Measurements from ENCODE around the gene KRT6B. TPM values are rescaled to one million over a fixed set of nuclear protein-coding genes. Genes with fewer than 3 reads are reported as not detected.
"Not testable (repeated sequence)": the region's sequence is repeated elsewhere in the genome, so short reads cannot be mapped to it uniquely, and the experiment has no call there.

Gene KRT6B
- polyA plus RNA-seq, result under 1 TPM in 2 of 3 donors, not detected in 1; 0.05 to 0.85 TPM

GRCh38 chr12:52452101-52452500, at the start of gene KRT6B:
KRT6B (minus strand) TSS chr12:52452146; CDS start chr12:52452078, 68 bp downstream.
- H3K27ac ChIP-seq (ENCODE audit: low read depth, low read length), result no peak within 1 kb of the TSS
- WGBS, 3 donors, result 81 to 93% (median 91%) methylated on average over 6 of the region's 6 CpGs

DNA sequence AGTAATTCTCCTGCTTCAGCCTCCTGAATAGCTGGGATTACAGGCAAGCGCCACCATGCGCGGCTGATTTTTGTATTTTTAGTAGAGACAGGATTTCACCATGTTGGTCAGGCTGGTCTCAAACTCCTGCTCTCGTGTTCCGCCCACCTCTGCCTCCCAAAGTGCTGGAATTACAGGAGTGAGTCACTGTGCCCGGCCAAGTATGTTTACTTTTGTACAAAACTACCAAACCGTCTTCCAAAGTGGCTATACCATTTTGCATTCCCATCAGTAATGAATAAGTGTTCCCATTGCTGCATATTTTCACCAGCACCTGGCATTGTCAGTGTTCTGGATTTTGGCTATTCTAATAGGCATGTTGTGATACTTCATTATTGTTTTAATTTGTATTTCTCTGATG, 49.5 kb upstream of the KRT6B start:
- H3K27ac ChIP-seq (ENCODE audit: low read depth, low read length), result no peak overlapping the region
- WGBS, 3 donors, result 83 to 90% (median 89%) methylated on average over 7 of the region's 7 CpGs

DNA sequence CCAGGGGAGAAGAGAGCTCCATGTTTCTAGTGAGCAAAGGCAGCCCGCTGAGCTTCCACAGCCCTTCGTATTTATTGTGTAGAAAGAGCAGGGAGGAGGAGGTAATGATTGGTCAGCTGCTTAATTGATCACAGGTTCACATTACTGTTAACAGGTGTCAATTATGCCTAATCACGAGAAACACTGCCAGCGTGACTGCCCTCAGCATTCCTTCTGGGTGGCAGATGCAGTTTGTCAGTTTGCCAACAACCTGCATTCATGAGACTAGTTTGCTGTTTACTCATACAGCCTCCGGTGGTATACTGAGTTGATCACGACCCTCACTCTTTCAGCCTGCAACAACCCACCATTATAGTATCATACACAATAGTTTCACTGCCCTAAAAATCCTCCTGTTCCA, 48.6 kb upstream of the KRT6B start:
- not testable (repeated sequence) for H3K27ac ChIP-seq (ENCODE audit: low read depth, low read length)
- WGBS, 3 donors, result 56 to 86% (median 85%) methylated on average over 6 of the region's 6 CpGs

GRCh38 chr12:52499806-52500560, 48.0 kb upstream of the KRT6B start:
- WGBS, 3 donors, result 82 to 84% (median 83%) methylated on average over 5 of the region's 5 CpGs
- H3K27ac ChIP-seq (ENCODE audit: low read depth, low read length), result no peak overlapping the region

DNA sequence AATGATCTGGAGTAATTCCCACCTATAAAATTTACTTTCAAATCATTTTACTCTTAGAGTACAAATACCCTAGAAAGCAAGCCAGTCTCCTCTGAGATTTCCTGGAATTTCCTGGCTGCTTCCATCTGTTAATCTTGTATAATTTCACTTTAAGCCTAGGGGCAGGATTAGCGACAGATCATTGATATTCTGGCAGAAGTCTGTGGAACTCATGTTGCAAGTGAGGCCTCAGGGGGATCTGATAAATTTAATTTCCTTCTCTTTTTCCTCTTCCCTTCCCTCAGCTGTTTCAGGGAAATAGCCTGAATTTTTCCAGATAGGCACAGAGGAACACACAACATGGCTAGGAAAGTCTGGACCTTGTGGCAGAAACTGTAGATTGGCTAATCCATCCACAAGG, 47.0 kb upstream of the KRT6B start:
- WGBS, 3 donors, result 47 to 83% (median 58%) methylated on average over 1 of the region's 1 CpG
- H3K27ac ChIP-seq (ENCODE audit: low read depth, low read length), result no peak overlapping the region

- H3K27ac ChIP-seq (ENCODE audit: low read depth, low read length), result no peak overlapping the region
- WGBS, 3 donors, result 80 to 90% (median 87%) methylated on average over 7 of the region's 7 CpGs
Measured at GRCh38 chr12:52497975-52498374, 46.0 kb upstream of the KRT6B start.

- 54 to 81% (median 54%) methylated on average over 4 of the region's 4 CpGs for WGBS, 3 donors
- H3K27ac ChIP-seq (ENCODE audit: low read depth, low read length), result no peak overlapping the region
Measured at GRCh38 chr12:52496590-52497071, 44.7 kb upstream of the KRT6B start.

- no peak overlapping the region for H3K27ac ChIP-seq (ENCODE audit: low read depth, low read length)
- WGBS, 3 donors, result 44 to 70% (median 65%) methylated on average over 2 of the region's 2 CpGs
Measured at GRCh38 chr12:52496054-52496453, 44.1 kb upstream of the KRT6B start.

GRCh38 chr12:52495389-52495788, 43.4 kb upstream of the KRT6B start:
- 43 to 49% (median 47%) methylated on average over 3 of the region's 3 CpGs for WGBS, 3 donors
- H3K27ac ChIP-seq (ENCODE audit: low read depth, low read length), result no peak overlapping the region

DNA sequence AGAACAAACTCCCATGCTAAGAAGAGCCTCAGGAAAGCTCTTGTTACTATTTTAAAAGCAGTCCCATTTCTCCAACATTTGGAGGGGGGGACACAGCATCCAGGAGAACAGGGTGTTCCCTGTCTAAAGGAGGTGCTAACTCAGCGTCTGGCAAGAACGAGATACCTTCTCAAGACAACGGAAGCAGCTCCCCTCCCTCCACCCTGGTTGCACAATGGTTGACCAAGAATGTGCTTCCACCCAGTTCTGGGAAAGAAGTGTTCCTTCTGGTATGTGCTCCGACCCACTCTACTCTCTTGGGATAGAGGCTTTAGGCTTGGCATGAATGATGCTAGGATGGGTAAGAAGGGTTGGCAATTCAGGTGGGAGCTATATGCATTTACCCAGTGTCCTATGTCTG, 42.6 kb upstream of the KRT6B start:
- 32 to 52% (median 35%) methylated on average over 4 of the region's 4 CpGs for WGBS, 3 donors
- no peak overlapping the region for H3K27ac ChIP-seq (ENCODE audit: low read depth, low read length)

GRCh38 chr12:52494100-52494499, 42.2 kb upstream of the KRT6B start:
- no peak overlapping the region for H3K27ac ChIP-seq (ENCODE audit: low read depth, low read length)
- 80 to 90% (median 88%) methylated on average over 1 of the region's 1 CpG for WGBS, 3 donors

DNA sequence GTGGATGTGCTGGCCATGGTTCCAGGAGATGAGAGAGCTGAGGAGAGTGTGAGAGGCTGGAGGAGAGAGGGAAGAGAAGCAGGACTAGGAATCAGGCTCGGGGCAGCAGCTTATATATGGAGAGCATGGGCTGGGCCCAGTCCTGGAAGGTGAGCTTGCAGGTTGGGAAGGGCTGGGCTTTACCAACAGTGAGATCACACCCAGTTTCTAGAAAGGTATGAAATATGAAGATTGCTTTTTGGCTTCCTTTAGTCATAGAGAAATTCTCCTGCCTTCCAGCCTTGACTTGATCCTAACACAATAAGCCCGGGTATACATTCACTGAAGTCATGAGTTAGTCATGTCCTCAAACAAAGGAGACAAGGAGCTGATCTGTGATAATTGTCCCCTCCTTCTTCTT, 41.2 kb upstream of the KRT6B start, which contains the start of gene KRT6A:
Gene KRT6A, minus strand, starts transcription at position 86 of the 400 bp plus-strand sequence. Its CDS starts 69 bp downstream, at position 17.
- WGBS, 3 donors, result 82 to 90% (median 89%) methylated on average over 2 of the region's 2 CpGs
- no peak within 1 kb of the TSS for H3K27ac ChIP-seq (ENCODE audit: low read depth, low read length)

- 86 to 92% (median 91%) methylated on average over 6 of the region's 6 CpGs for WGBS, 3 donors
- not testable (repeated sequence) for H3K27ac ChIP-seq (ENCODE audit: low read depth, low read length)
Measured at GRCh38 chr12:52492405-52492804, 40.5 kb upstream of the KRT6B start.

GRCh38 chr12:52491495-52491894, 39.5 kb upstream of the KRT6B start:
- 82 to 89% (median 88%) methylated on average over 8 of the region's 8 CpGs for WGBS, 3 donors
- not testable (repeated sequence) for H3K27ac ChIP-seq (ENCODE audit: low read depth, low read length)

DNA sequence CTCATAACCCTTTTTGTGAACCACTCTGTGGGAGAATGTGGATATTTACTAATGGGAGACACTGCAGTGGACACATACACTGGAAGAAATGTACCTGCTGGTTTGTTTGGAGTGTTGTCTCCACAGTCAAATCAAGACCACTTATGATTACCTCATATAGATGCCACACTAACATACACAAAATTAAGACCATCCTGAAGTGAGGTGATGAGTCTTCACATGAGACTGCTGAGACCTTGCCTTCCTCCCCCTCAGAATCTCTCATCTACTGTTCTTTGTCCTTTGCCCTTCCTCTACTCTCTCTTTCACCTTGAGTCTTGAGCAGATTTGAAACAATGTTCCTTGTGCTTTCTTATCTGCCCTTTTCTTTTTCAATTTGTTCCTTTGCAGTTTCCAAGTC, 36.8 kb upstream of the KRT6B start:
- H3K27ac ChIP-seq (ENCODE audit: low read depth, low read length), result no peak overlapping the region

DNA sequence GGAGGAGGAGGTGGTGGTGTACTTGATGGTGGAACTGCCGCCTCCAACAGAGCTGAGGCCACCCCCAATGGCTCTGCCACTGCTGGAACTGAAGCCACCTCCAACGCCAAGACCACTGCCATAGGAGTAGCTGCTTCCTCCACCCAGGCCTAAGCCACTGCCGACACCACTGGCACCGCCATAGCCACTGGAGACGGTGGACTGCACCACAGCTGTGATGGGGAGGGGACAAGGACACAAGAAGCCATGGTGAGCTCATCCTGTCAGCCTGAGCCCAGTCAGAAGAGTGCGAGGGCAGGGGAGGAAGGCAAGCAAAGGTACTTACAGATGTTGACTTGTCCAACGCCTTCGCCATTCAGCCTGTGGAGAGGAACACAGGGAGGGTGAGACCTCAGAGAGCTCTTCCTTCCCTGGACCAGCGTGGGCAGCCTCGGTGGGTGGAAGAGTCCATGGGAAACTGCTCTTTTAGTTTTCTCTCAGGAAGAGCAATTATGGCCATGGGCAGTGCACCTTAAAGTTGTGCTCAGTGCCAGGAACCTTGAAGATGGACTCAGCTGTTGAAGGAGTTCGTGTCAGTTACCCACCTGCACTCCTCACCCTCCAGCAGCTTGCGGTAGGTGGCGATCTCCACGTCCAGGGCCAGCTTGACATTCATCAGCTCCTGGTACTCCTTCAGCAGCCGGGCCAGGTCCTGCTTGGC, 35.9 kb upstream of the KRT6B start:
- not testable (repeated sequence) for H3K27ac ChIP-seq (ENCODE audit: low read depth, low read length)
- 82 to 85% (median 83%) methylated on average over 13 to 14 of the region's 15 CpGs for WGBS, 3 donors

- 0 to 59% (median 47%) methylated on average over 1 of the region's 1 CpG for WGBS, 3 donors
- no peak overlapping the region for H3K27ac ChIP-seq (ENCODE audit: low read depth, low read length)
Measured at GRCh38 chr12:52487211-52487610, 35.3 kb upstream of the KRT6B start.

DNA sequence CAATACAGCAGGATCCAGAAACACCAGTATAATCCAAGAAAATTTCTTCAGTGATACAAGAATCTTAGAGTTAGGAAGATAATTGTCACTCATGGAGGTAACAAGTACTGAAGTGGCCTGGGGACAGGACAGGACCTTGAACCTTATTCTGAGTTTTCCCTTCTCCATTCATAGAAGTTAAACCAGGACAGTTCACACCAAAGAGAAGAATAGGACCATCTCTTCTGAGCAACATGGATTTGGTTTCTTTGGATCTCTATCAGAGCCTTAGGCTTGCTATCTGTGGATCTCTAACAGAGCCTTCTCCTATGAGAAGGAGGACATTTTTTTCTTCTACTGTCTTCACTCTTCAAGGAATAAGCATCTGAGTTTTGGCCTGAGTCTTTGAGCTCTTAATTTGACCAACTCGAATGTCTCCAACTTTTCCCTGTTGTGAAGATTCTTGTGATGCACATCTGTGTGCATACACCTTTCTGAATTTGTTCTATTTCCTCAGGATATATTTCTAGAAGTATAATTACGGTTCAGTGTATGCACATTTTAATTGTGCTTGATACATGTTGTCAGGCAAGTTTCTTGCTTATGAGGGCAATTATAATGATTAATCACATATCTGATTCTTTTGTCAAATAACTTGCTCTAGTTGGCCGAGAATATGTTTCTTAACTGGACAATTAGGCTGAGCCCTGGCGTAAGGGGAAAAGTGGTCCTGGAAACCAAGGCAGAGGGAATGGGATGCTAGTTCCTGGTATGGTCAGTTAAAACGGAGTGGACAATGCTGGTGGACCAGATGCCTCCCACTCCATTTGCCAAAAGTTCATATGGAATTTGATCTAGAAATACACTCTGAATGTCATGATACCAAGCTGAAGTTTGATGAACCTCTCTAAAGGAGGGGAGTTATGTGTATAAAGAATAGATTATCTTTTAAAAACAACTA, 34.5 kb upstream of the KRT6B start:
- WGBS, 3 donors, result 65 to 90% (median 88%) methylated on average over 5 of the region's 5 CpGs
- no peak overlapping the region for H3K27ac ChIP-seq (ENCODE audit: low read depth, low read length)

GRCh38 chr12:52480073-52480472, 28.1 kb upstream of the KRT6B start:
- no peak overlapping the region for H3K27ac ChIP-seq (ENCODE audit: low read depth, low read length)
- 61 to 67% (median 66%) methylated on average over 3 of the region's 3 CpGs for WGBS, 3 donors

Measured in adipose tissue (tissue), 3 donors.